SK-N-SH treated with all-trans-retinoic acid at 6 μM for 48 hours (cell line): Measurements from ENCODE around the gene SRRM5.

ENCODE experiments used
- ARNTL ChIP-seq: fragments of 450-650 bp; formaldehyde crosslinking; IDR thresholded peaks from 2 replicates; pipeline ENCODE4 v1.5.0; 2020; ENCODE audit warnings: low read depth, mild to moderate bottlenecking, moderate library complexity, borderline replicate concordance
- CSRNP3 ChIP-seq: fragments of 250-450 bp; sonication (Bioruptor Pico); IDR thresholded peaks from 2 replicates; pipeline ENCODE4 v1.5.1; 2021; ENCODE audit warnings: mild to moderate bottlenecking, moderate library complexity
- OSR1 ChIP-seq: fragments of 250-450 bp; sonication (Bioruptor Pico); IDR thresholded peaks from 2 replicates; pipeline ENCODE4 v1.8.0; 2022; ENCODE audit warnings: moderate library complexity, mild to moderate bottlenecking, inconsistent platforms
- PATZ1 ChIP-seq: fragments of 250-450 bp; sonication (Bioruptor Pico); IDR thresholded peaks from 2 replicates; pipeline ENCODE4 v1.8.0; 2020; ENCODE audit warnings: mild to moderate bottlenecking, moderate library complexity, borderline replicate concordance
- TCF4 ChIP-seq: fragments of 250-450 bp; sonication (Bioruptor Pico); IDR thresholded peaks from 2 replicates; pipeline ENCODE4 v1.8.0; 2021; ENCODE audit warnings: mild to moderate bottlenecking, moderate library complexity, borderline replicate concordance
- TOX ChIP-seq: fragments of 250-450 bp; sonication (Bioruptor Pico); IDR thresholded peaks from 2 replicates; pipeline ENCODE4 v1.8.0; 2021; ENCODE audit warnings: mild to moderate bottlenecking, moderate library complexity, borderline replicate concordance
- TF ChIP-seq, protein P1 (sequence below): fragments of 250-450 bp; sonication (Bioruptor Pico); IDR thresholded peaks from 2 replicates; pipeline ENCODE4 v1.5.1; 2020; ENCODE audit warnings: low read depth, mild to moderate bottlenecking, moderate library complexity
- TF ChIP-seq, protein P2 (sequence below): fragments of 250-450 bp; sonication (Bioruptor Pico); IDR thresholded peaks from 2 replicates; pipeline ENCODE4 v1.8.0; 2021; ENCODE audit warnings: low read depth, mild to moderate bottlenecking, moderate library complexity, borderline replicate concordance

- TF ChIP-seq OSR1 (CRISPR knock-in tag) = no peak
- TF ChIP-seq, protein P1, sequence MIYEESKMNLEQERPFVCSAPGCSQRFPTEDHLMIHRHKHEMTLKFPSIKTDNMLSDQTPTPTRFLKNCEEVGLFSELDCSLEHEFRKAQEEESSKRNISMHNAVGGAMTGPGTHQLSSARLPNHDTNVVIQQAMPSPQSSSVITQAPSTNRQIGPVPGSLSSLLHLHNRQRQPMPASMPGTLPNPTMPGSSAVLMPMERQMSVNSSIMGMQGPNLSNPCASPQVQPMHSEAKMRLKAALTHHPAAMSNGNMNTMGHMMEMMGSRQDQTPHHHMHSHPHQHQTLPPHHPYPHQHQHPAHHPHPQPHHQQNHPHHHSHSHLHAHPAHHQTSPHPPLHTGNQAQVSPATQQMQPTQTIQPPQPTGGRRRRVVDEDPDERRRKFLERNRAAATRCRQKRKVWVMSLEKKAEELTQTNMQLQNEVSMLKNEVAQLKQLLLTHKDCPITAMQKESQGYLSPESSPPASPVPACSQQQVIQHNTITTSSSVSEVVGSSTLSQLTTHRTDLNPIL (CRISPR knock-in tag) = no peak
- TF ChIP-seq TOX (CRISPR knock-in tag) = no peak
- TF ChIP-seq, protein P2, sequence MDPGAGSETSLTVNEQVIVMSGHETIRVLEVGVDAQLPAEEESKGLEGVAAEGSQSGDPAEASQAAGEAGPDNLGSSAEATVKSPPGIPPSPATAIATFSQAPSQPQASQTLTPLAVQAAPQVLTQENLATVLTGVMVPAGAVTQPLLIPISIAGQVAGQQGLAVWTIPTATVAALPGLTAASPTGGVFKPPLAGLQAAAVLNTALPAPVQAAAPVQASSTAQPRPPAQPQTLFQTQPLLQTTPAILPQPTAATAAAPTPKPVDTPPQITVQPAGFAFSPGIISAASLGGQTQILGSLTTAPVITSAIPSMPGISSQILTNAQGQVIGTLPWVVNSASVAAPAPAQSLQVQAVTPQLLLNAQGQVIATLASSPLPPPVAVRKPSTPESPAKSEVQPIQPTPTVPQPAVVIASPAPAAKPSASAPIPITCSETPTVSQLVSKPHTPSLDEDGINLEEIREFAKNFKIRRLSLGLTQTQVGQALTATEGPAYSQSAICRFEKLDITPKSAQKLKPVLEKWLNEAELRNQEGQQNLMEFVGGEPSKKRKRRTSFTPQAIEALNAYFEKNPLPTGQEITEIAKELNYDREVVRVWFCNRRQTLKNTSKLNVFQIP (CRISPR knock-in tag) = no peak
- TF ChIP-seq CSRNP3 (CRISPR knock-in tag) = no peak
- no peak for TF ChIP-seq PATZ1 (CRISPR knock-in tag)
- no peak for TF ChIP-seq TCF4 (CRISPR knock-in tag)
- TF ChIP-seq ARNTL (CRISPR knock-in tag) = no peak
Measured at GRCh38 chr19:43575156-43575950, 36.5 kb upstream of the SRRM5 start, which contains the start of the genes PINLYP and XRCC1.
